ENCODE data around the gene SMC1B.

DNA sequence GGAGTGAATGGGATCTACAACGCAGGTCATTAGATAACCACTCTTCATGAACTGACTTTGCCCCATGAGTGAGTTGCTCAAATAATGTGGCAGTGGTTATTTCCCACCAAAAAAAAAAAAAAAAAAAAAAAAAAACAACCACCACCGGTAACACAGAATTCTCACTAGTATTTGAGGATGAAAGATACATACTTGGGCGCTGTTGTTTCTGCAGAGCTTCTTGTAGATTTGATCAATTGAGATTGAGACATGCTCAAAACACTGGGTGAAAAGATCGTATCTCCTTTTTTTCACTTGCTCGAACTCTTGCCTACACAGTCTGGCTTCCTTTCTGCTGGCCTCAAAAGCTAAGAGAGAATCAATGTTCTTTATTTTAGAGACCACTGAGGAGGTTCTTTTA is 59.6 kb downstream of the SMC1B start:
- TF ChIP-seq, protein P1, sequence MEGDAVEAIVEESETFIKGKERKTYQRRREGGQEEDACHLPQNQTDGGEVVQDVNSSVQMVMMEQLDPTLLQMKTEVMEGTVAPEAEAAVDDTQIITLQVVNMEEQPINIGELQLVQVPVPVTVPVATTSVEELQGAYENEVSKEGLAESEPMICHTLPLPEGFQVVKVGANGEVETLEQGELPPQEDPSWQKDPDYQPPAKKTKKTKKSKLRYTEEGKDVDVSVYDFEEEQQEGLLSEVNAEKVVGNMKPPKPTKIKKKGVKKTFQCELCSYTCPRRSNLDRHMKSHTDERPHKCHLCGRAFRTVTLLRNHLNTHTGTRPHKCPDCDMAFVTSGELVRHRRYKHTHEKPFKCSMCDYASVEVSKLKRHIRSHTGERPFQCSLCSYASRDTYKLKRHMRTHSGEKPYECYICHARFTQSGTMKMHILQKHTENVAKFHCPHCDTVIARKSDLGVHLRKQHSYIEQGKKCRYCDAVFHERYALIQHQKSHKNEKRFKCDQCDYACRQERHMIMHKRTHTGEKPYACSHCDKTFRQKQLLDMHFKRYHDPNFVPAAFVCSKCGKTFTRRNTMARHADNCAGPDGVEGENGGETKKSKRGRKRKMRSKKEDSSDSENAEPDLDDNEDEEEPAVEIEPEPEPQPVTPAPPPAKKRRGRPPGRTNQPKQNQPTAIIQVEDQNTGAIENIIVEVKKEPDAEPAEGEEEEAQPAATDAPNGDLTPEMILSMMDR (IDR thresholded peaks at IDR 0.05) = no peak
- TF ChIP-seq POLR2A (IDR thresholded peaks at IDR 0.05) = no peak
